NB4 (cell line): Measurements from ENCODE around the gene TBC1D10B.

Source experiments
- POLR2A ChIP-seq: IDR thresholded peaks from 2 replicates; pipeline ENCODE4 v1.6.1; 2011; ENCODE audit warnings: mild to moderate bottlenecking; ENCODE audit not compliant: insufficient read length; ENCODE audit errors: extremely low read depth
- TF ChIP-seq, protein P1 (sequence below): IDR thresholded peaks from one replicate; pipeline ENCODE4 v1.5.1; 2012; ENCODE audit warnings: low read depth, low read length

DNA sequence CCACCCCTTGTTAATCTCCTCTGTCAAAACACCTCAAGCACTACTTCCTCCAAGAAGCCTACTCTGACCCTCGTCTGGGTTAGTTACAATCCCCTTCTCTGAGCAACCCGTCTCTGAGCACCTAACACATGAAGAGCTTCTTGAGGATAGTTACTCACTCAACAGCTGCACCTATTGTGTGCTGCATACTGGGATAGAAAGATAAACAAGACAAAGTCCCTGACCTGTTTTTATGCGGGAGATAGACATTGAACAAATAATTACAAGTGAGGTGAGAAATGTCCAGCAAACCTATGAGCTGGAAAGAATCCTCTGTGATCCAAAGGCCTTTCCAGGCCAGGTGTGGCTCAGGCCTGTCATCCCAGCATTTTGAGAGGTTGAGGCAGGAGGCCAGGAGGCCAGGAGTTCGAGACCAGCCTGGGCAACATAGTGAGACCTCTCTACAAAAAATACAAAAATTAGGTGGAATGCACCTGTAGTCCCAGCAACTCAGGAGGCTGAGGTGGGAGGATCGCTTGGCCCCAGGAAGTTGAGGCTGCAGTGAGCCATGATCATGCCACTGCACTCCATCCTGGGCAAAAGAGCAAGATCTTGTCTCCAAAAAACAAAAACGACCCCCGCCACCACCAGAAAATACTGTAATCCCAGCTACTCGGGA is 31.6 kb upstream of the TBC1D10B start:
- TF ChIP-seq, protein P1, sequence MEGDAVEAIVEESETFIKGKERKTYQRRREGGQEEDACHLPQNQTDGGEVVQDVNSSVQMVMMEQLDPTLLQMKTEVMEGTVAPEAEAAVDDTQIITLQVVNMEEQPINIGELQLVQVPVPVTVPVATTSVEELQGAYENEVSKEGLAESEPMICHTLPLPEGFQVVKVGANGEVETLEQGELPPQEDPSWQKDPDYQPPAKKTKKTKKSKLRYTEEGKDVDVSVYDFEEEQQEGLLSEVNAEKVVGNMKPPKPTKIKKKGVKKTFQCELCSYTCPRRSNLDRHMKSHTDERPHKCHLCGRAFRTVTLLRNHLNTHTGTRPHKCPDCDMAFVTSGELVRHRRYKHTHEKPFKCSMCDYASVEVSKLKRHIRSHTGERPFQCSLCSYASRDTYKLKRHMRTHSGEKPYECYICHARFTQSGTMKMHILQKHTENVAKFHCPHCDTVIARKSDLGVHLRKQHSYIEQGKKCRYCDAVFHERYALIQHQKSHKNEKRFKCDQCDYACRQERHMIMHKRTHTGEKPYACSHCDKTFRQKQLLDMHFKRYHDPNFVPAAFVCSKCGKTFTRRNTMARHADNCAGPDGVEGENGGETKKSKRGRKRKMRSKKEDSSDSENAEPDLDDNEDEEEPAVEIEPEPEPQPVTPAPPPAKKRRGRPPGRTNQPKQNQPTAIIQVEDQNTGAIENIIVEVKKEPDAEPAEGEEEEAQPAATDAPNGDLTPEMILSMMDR: no peak
- TF ChIP-seq POLR2A: no peak
